ENCODE data around the gene GLB1L. TPM values are rescaled to one million over a fixed set of nuclear protein-coding genes. Genes with fewer than 3 reads are reported as not detected.

The GLB1L gene
- total RNA-seq, 4 donors from 2014 or later, result 1.6 to 7.7 (median 3.9) TPM

DNA sequence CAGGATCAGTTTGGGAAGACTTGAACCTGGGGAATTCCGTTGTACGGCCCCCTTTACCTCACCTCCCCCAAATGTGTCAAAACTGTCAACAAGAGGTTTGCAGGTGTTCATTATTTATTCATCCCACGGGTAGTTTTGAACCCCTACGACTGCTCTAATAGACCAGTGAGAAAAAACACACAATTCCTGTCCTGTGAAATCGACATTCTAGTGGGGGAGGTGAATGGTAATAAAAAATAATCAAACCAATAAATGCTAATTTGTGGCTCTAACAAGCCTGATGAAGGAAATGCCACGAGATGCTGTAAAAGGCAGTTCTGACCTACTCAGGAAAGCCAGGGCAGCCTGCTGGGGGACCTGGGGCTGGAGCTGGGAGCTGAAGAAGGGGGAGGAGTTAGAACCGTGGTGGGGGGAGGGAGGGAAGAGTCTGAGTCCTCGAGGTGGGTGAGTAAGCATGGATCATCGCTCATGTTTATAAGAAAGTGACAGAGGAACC is 33.5 kb upstream of the GLB1L start:
- intact Hi-C loops (cut with DNase I; ENCODE audit: low total_unique reads), result no loop called here
- 11 to 16% methylated on average over 9 of the region's 9 CpGs for WGBS, 2 donors
- no peak for TF ChIP-seq CTCF (IDR thresholded peaks at IDR 0.05)

DNA sequence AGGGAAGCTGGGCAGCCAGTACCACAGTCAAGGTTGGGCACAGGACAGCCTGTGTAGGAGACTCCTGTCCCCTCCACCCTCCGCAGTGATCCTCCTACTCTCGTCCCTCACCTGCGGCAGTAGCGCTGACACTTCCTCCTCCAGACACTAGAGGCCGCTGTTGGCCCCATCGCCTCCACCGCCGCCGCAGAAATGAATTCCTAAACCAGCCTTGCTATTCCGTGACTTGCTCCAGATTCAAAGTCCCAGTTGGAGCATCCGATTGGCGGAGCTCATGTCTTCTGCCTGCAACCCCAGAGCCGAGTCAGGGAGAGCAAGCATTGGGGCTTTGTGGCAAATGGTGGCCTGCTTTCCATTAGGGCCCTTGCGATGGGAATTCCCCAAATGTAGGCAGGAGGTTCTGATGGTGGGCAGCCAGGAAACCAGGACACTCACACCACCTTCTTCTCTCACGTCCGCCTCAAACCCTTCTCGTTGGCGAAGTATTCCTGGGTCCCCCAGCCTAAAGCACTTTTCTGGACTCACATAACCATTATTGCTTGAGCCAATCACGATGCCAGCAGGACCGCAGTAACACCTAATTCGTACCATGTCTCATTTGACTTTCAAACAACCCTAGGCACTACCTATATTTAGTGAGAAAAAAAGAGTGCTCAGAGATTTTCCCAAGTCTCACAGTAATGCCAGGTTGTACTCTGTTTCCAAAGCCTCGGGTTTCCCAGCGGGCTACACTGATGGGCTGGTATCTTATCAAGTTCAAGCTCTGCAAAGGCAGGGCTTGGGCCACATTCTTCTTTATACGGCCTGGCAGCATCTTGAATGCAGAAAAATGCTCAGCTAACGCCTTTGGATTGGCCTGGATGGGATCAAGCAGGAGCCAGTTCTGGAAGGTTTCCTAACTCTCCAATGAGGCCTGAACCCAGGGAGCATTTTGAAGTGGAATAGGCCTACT is 32.7 kb upstream of the GLB1L start:
- intact Hi-C loops (cut with DNase I; ENCODE audit: low total_unique reads), result no loop called here
- WGBS, 2 donors, result 20 to 21% methylated on average over 25 of the region's 25 CpGs
- H3K4me3 ChIP-seq (ENCODE audit: low read depth, poor library complexity, severe bottlenecking), result no peak overlapping the region
- DNase-seq (ENCODE audit: low spot score in 2 of 2), result peak; percentile 82 to 97
- TF ChIP-seq CTCF (IDR thresholded peaks at IDR 0.05) (peak in 2 of 3 donors; percentile 3 to 94), POLR2A (IDR thresholded peaks at IDR 0.05) (no peak)

More for the DNA sequence above, 33.5 kb upstream of the GLB1L start:
- DNase-seq (ENCODE audit: low spot score in 2 of 2), result no peak
- no peak overlapping the region for H3K4me3 ChIP-seq (ENCODE audit: low read depth, poor library complexity, severe bottlenecking)

DNA sequence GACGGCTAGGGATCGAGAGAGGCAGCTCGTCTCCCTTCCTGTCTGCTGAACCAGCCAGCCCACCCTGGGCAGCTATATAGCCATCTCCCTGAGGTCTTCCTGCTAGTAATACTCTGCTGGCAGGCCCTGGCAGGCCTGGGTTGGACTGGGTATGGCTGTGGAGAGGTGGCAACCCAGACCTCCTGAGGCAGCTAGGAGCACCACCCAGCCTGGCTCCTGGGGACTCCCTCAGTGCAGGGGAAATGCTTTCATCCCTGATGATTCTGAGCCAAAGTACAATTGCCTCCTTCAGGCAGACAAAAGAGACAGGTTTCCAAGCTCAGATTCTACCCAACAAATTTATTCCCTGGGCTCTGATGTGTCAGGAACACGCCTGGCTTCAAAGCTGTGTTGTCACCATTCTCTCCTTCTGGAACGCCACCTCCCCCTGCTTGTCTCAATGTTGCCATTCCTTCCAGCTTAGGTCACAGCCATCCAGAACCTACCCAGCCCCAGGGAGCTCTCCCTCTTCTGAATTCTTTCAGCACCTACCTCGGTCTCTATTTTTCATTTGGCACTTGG is 29.2 kb upstream of the GLB1L start:
- no peak for DNase-seq (ENCODE audit: low spot score in 2 of 2)

DNA sequence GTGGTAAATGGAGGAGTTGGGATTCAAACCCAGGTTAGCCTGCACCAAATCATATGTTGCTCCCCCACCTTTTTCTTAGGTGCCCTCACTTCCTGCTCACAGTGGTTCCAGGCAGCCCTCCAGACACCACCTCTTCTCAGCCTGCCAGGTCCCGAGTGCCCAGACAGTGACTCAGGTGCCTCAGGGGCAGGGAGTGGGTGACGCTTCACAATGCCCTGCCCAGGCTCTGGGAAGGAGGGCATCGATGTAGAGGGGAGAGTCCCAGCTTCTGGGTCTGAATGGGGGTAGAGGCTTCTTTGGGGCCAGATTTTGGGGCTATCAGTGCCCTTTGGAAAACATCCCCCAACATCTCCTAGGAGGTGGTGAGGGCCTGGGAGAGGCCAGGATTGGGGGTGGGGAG is 28.7 kb upstream of the GLB1L start:
- TF ChIP-seq CTCF (IDR thresholded peaks at IDR 0.05), result no peak
- TF ChIP-seq POLR2A (IDR thresholded peaks at IDR 0.05), result no peak
- no peak overlapping the region for H3K4me3 ChIP-seq (ENCODE audit: low read depth, poor library complexity, severe bottlenecking)
- intact Hi-C loops (cut with DNase I; ENCODE audit: low total_unique reads), result no loop called here
- peak in 1 of 2 donors; percentile 78 for DNase-seq (ENCODE audit: low spot score in 2 of 2)
- WGBS, 2 donors, result 39 to 62% methylated on average over 3 of the region's 3 CpGs

More for the DNA sequence above, 29.2 kb upstream of the GLB1L start:
- H3K4me3 ChIP-seq (ENCODE audit: low read depth, poor library complexity, severe bottlenecking), result no peak overlapping the region
- intact Hi-C loops (cut with DNase I; ENCODE audit: low total_unique reads), result no loop called here
- TF ChIP-seq POLR2A (IDR thresholded peaks at IDR 0.05) (no peak), CTCF (IDR thresholded peaks at IDR 0.05) (no peak)
- WGBS, 2 donors, result 30 to 36% methylated on average over 6 of the region's 6 CpGs

DNA sequence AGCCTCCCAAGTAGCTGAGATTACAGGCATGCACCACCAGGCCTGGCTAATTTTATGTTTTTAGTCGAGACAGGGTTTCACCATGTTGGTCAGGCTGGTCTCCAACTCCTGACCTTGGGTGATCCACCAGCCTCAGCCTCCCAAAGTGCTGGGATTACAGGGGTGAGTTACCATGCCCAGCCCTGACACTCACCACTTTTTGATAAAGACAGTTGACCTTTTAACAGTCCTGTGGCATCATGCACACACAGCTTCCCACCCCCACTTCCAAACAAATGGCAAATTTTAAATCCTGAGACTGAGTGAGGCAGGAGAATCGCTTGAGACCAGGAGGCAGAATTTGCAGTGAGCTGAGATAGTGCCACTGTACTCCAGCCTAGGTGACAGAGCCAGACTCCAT is 27.8 kb upstream of the GLB1L start:
- no peak overlapping the region for H3K4me3 ChIP-seq (ENCODE audit: low read depth, poor library complexity, severe bottlenecking)
- WGBS, 2 donors, result 66 to 82% methylated on average over 2 of the region's 2 CpGs
- no peak for DNase-seq (ENCODE audit: low spot score in 2 of 2)
- TF ChIP-seq POLR2A (IDR thresholded peaks at IDR 0.05) (no peak), CTCF (IDR thresholded peaks at IDR 0.05) (no peak)
- intact Hi-C loops (cut with DNase I; ENCODE audit: low total_unique reads), result no loop called here

All from lower leg skin (tissue), 4 donors.